NCI-H2196 treated with DMSO at 0.1 percent for 48 hours (cell line): ENCODE measurements around the gene ONECUT2.

ENCODE experiments used
- DNase-seq: peaks from one replicate; lab custom pipeline; 2025; ENCODE audit not compliant: unreplicated experiment; lab: John Stamatoyannopoulos, UW

The ONECUT2 gene

GRCh38 chr18:57523171-57523956, 88.2 kb downstream of the ONECUT2 start:
- no peak for DNase-seq

- no peak for DNase-seq
Measured at GRCh38 chr18:57527556-57528229, 92.5 kb downstream of the ONECUT2 start.

DNA sequence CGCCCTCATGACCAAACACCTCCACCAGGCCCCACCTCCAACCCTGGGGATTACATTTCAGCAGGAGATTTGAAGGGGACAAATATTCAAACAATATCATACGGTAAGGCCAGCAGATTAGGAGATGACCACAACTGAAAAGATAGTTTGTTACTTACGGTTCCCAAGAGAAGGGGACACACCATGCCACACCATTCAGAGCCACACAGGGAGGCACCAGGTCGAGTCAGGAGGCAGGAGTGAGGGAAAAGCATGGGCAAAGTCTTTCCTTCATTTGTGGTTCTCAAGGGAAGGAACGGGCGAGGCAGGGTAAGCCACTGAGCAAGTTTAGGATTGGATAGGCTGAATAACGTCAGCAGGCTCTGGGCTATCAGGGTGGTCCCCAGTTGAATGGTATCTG, 94.0 kb downstream of the ONECUT2 start:
- no peak for DNase-seq

- DNase-seq = no peak
Measured at GRCh38 chr18:57533006-57533867, 98.1 kb downstream of the ONECUT2 start.

DNA sequence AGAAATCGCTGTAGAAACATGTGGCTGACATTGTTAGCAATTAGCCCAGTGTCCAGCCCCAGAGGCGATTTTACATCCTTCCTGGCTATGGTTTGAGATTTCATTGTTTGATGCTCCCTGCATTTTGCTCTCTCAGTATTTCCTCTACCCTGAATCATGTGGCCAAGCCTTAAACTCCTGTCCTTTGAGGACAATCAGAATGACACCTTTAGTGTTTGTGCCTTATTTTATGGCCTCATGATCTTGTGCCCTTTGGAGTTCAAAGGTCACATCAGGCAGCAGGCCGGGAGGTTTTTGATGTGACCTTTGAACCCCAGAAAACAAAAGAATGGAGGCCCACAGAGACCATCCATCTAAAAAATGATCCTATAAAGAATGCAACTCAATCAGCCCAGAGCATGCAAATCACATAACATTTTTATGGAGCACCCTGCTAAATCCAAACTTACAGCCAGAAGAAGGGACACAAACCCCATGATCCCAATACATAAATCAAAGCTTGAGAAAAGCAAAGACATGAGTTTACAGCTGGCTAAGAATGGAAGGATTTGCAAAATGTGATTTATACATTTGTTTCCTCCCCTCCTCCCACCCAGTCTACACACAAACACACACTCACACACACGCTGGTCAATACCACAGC, 98.8 kb downstream of the ONECUT2 start:
- DNase-seq = no peak

DNA sequence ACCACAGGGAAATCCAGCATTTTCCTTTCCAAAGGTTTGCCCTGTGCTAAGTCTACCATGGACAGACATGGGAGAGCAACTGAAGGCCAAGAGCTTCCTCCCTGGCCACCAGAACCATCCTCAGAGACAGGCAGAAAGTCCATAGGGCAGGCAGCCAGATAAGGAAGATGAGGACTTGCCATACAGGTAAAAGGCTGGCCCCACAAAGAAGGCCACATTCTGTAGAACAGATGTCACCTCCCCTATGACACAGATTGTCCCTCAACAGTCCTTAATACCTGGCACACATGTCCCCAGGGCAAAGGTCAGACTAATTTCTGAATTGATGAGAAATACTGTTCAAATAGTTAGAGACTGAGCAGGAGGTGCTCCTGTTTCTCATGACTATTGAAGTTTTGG, 99.3 kb downstream of the ONECUT2 start:
- DNase-seq = no peak

DNA sequence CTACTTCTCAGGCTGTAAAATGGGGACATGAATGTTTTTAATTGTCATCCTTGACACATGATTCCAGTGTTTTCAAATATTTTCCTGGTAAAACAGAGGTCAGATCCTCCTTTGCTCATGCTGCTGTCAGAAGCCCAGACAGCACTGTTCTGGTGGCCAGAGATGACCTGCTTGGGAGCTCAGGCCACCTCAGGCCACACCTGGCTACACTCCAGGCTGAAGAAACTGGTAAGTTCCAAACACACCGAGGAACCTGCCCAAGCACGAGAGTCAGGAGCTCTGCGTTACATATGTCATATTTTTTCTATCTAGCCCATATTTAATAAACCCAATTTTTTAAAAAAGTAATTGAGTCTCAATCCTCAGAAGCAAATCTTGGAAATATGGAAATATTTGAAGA, 103.4 kb downstream of the ONECUT2 start:
- DNase-seq = no peak

DNA sequence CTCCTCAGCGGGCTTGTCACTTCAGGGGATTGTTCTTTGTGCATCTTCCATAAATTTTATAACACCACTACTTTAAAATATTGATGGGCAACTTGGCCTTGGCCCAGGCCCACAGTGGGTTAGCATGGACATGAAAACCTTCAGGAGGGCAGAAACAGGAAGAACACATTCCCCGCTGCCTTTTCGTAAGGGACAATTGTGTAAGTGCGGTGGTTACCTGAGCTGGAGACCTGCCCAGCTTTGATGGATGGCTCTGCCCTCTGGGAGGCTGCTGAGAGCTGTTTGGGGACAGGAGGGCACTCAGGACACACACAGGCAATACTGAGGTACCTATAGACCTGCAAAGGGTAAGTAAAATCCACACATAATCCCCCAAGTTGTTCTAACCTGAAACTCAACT, 104.5 kb downstream of the ONECUT2 start:
- DNase-seq = no peak
